Measurements from ENCODE around the gene SBF2. TPM values are rescaled to one million over a fixed set of nuclear protein-coding genes. Genes with fewer than 3 reads are reported as not detected.

SBF2 gene
- total and polyA plus RNA-seq, 9 of the 15 experiments (the other 6 are each of a cell fraction or from before 2014, with no cell fraction given): 0.80 to 9.5 (median 5.0) TPM

- no peak overlapping the region for H3K4me2 ChIP-seq (ENCODE audit: insufficient read depth, low read length)
These were observed 57.2 kb downstream of the SBF2 start for GRCh38 chr11:10236840-10237239.

GRCh38 chr11:10233581-10233980, 60.4 kb downstream of the SBF2 start:
- Histone ChIP-seq H3K79me2 (ENCODE audit: control insufficient read depth, insufficient read depth, low read length) (no peaks in the 10 kb centered on the region), H4K20me1 (replicated peaks; ENCODE audit: control insufficient read depth, insufficient read depth, low read length) (no peaks in the 10 kb centered on the region), H3K27ac (ENCODE audit: extremely low read depth, low read depth, low read length) (no peak overlapping the region), H3K9me3 (replicated peaks; ENCODE audit: control insufficient read depth, insufficient read depth, low read depth, low read length) (no peaks in the 10 kb centered on the region), H3K36me3 (ENCODE audit: control insufficient read depth, insufficient read depth, low read length) (no peaks in the 10 kb centered on the region), H3K9me1 (ENCODE audit: control insufficient read depth, insufficient read depth, low read length) (no peaks in the 10 kb centered on the region), H3K4me3 (no peak overlapping the region), H3K4me1 (replicated peaks in 1 of 2; ENCODE audit: control insufficient read depth in 2 of 2, insufficient read depth in 2 of 2, low read length in 2 of 2) (no peaks in the 10 kb centered on the region), H3K4me2 (ENCODE audit: insufficient read depth, low read length) (no peak overlapping the region), H3K27me3 (ENCODE audit: control insufficient read depth in 2 of 2, insufficient read depth in 2 of 2, low read length in 2 of 2) (no peaks in the 10 kb centered on the region; a peak in 1 of 5 replicates), H3K9ac (ENCODE audit: insufficient read depth in 1 of 2, low read depth in 2 of 2, low read length in 2 of 2) (no peak overlapping the region), H2AFZ (ENCODE audit: low read depth, low read length) (no peak overlapping the region)
- 4% methylated on average over 2 of the region's 2 CpGs for WGBS (ENCODE audit: insufficient coverage, low coverage, missing lambda C conversion rate)
- CTCF ChIA-PET (ENCODE audit: low intra/inter-chr PET ratio): interaction anchor here (0.6 kb wide), 1 partner anchor 12 kb away, joined by 4 read pairs; no protein-coding TSS in a partner anchor
- ATAC-seq (no peak), FAIRE-seq (no peak), DNase-seq (ENCODE audit: extremely low read depth in 1 of 4, low spot score in 3 of 4) (peak in 1 of 4 experiments; percentile 3)
- in situ Hi-C loops (cut with MboI): no loop called here
- BruUV-seq (replicated peaks): no TSS peak
- POLR2A ChIA-PET: interaction anchor here (0.6 to 1.3 kb wide), 2 partner anchors 16 to 93 kb away, joined by 3 read pairs; no protein-coding TSS in a partner anchor
- intact Hi-C loops (cut with micrococcal nuclease): no loop called here
- no peak for TF ChIP-seq FOXK2 (conservative IDR thresholded peaks at IDR 0.05 in 1 of 2, IDR thresholded peaks at IDR 0.05 in 1 of 2; ENCODE audit: low read depth in 2 of 2)
- TF ChIP-seq BCOR (IDR thresholded peaks at IDR 0.05): no peak
- TF ChIP-seq BACH1 (tag; IDR thresholded peaks at IDR 0.05): peak; percentile 81; the same call in 1 of the 2 replicates
- peak; percentile 46; the same call in 1 of the 2 replicates for TF ChIP-seq CUX1 (CRISPR knock-in tag; IDR thresholded peaks at IDR 0.05)
- peak; percentile 23; the same call in 1 of the 2 replicates for TF ChIP-seq ATF3 (IDR thresholded peaks at IDR 0.05)
- TF ChIP-seq ATF3 (CRISPR knock-in tag; conservative IDR thresholded peaks at IDR 0.05): no peak

More at GRCh38 chr11:10236840-10237239, 57.2 kb downstream of the SBF2 start:
- no peak overlapping the region for H3K4me3 ChIP-seq
- no peak overlapping the region for H3K27ac ChIP-seq (ENCODE audit: extremely low read depth, low read depth, low read length)
- no peaks in the 10 kb centered on the region for H3K79me2 ChIP-seq (ENCODE audit: control insufficient read depth, insufficient read depth, low read length)
- H3K4me1 ChIP-seq (replicated peaks in 1 of 2; ENCODE audit: control insufficient read depth in 2 of 2, insufficient read depth in 2 of 2, low read length in 2 of 2): no peaks in the 10 kb centered on the region
- FAIRE-seq (no peak), ATAC-seq (no peak), DNase-seq (ENCODE audit: extremely low read depth in 1 of 4, low spot score in 3 of 4) (no peak)
- H3K9me1 ChIP-seq (ENCODE audit: control insufficient read depth, insufficient read depth, low read length): no peaks in the 10 kb centered on the region
- H2AFZ ChIP-seq (ENCODE audit: low read depth, low read length): no peak overlapping the region
- H3K36me3 ChIP-seq (ENCODE audit: control insufficient read depth, insufficient read depth, low read length): no peaks in the 10 kb centered on the region
- TF ChIP-seq ZNF431 (CRISPR knock-in tag; IDR thresholded peaks at IDR 0.05): no peak
- TF ChIP-seq PHB (CRISPR knock-in tag; IDR thresholded peaks at IDR 0.05): no peak
- no peak for TF ChIP-seq CREM (IDR thresholded peaks at IDR 0.05; ENCODE audit: low read depth)
- TF ChIP-seq ZNF436 (CRISPR knock-in tag; IDR thresholded peaks at IDR 0.05): no peak
- intact Hi-C loops (cut with micrococcal nuclease): no loop called here
- ChIA-PET POLR2A (interaction anchor here (0.6 to 1.2 kb wide), 2 partner anchors 49 to 54 kb away, joined by 3 read pairs; no protein-coding TSS in a partner anchor), CTCF (ENCODE audit: low intra/inter-chr PET ratio) (no interaction called here)
- in situ Hi-C loops (cut with MboI): no loop called here
- H3K27me3 ChIP-seq (ENCODE audit: control insufficient read depth in 2 of 2, insufficient read depth in 2 of 2, low read length in 2 of 2): no peaks in the 10 kb centered on the region; a peak in 1 of 5 replicates
- H3K9me3 ChIP-seq (replicated peaks; ENCODE audit: control insufficient read depth, insufficient read depth, low read depth, low read length): no peaks in the 10 kb centered on the region
- 0% methylated on average over 1 of the region's 1 CpG for WGBS (ENCODE audit: insufficient coverage, low coverage, missing lambda C conversion rate)
- H4K20me1 ChIP-seq (replicated peaks; ENCODE audit: control insufficient read depth, insufficient read depth, low read length): no peaks in the 10 kb centered on the region
- no peak overlapping the region for H3K9ac ChIP-seq (ENCODE audit: insufficient read depth in 1 of 2, low read depth in 2 of 2, low read length in 2 of 2)
- BruUV-seq (replicated peaks): no TSS peak
